Ishikawa (cell line): ENCODE data around the gene DDX49.

Source experiments
- CEBPB ChIP-seq: IDR thresholded peaks from 2 replicates; pipeline ENCODE4 v1.6.1; 2012
- CREB1 ChIP-seq: IDR thresholded peaks from 2 replicates; pipeline ENCODE4 v1.6.1; 2012; ENCODE audit warnings: low read depth
- EGR1 ChIP-seq: IDR thresholded peaks from 2 replicates; pipeline ENCODE4 v1.6.1; 2012
- EP300 ChIP-seq: IDR thresholded peaks from 2 replicates; pipeline ENCODE4 v1.6.1; 2012; ENCODE audit warnings: borderline replicate concordance
- FOXM1 ChIP-seq: IDR thresholded peaks from 2 replicates; pipeline ENCODE4 v1.6.1; 2012; ENCODE audit warnings: low read depth, borderline replicate concordance
- MAX ChIP-seq: IDR thresholded peaks from 2 replicates; pipeline ENCODE4 v1.6.1; 2012
- NFIC ChIP-seq: IDR thresholded peaks from 2 replicates; pipeline ENCODE4 v1.6.1; 2012
- RAD21 ChIP-seq: IDR thresholded peaks from 2 replicates; pipeline ENCODE4 v1.6.1; 2012; ENCODE audit warnings: low read depth
- REST ChIP-seq: IDR thresholded peaks from 2 replicates; pipeline ENCODE4 v1.6.1; 2012; ENCODE audit warnings: low read depth, mild to moderate bottlenecking
- TAF1 ChIP-seq: IDR thresholded peaks from 2 replicates; pipeline ENCODE4 v1.6.1; 2012; ENCODE audit warnings: low read depth, mild to moderate bottlenecking
- TCF12 ChIP-seq: IDR thresholded peaks from 2 replicates; pipeline ENCODE4 v1.6.1; 2012; ENCODE audit warnings: low read depth
- TEAD4 ChIP-seq: IDR thresholded peaks from 2 replicates; pipeline ENCODE4 v1.6.1; 2012
- USF1 ChIP-seq: IDR thresholded peaks from 2 replicates; pipeline ENCODE4 v1.6.1; 2012
- YY1 ChIP-seq: IDR thresholded peaks from 2 replicates; pipeline ENCODE4 v1.6.1; 2012; ENCODE audit warnings: low read depth
- ZBTB7A ChIP-seq: IDR thresholded peaks from 2 replicates; pipeline ENCODE4 v1.6.1; 2012; ENCODE audit warnings: low read depth

The DDX49 gene

GRCh38 chr19:18921593-18921992 is 2.1 kb downstream of the DDX49 start:
- no peak for TF ChIP-seq FOXM1
- TF ChIP-seq RAD21, result no peak
- TF ChIP-seq EGR1, result no peak
- no peak for TF ChIP-seq CREB1
- TF ChIP-seq TEAD4, result no peak
- TF ChIP-seq CEBPB, result no peak
- no peak for TF ChIP-seq TAF1
- TF ChIP-seq REST, result no peak
- TF ChIP-seq EP300, result no peak
- no peak for TF ChIP-seq USF1
- no peak for TF ChIP-seq NFIC
- TF ChIP-seq YY1, result no peak

GRCh38 chr19:18922228-18922985 is 2.9 kb downstream of the DDX49 start:
- TF ChIP-seq EP300 (no peak), TEAD4 (no peak), TAF1 (no peak), FOXM1 (no peak), YY1 (no peak), NFIC (no peak), CEBPB (no peak), EGR1 (no peak), ZBTB7A (no peak), CREB1 (no peak), USF1 (no peak), TCF12 (no peak), REST (no peak), MAX (no peak), RAD21 (no peak)

- no peak for TF ChIP-seq CEBPB
- no peak for TF ChIP-seq ZBTB7A
- TF ChIP-seq YY1, result no peak
- no peak for TF ChIP-seq CREB1
Observed at GRCh38 chr19:18924684-18925213, 5.2 kb downstream of the DDX49 start.

GRCh38 chr19:18928018-18928805 is 8.7 kb downstream of the DDX49 start:
- TF ChIP-seq TAF1 (no peak), MAX (no peak), ZBTB7A (no peak), EP300 (no peak), RAD21 (no peak), EGR1 (no peak), TEAD4 (no peak), USF1 (no peak), CREB1 (no peak), REST (no peak), NFIC (no peak), YY1 (no peak), TCF12 (no peak), FOXM1 (no peak), CEBPB (no peak)
